Psoas muscle (tissue), 8 donors: ENCODE measurements around the gene LRRK1. TPM values are rescaled to one million over a fixed set of nuclear protein-coding genes. Genes with fewer than 3 reads are reported as not detected.

ENCODE experiments used
- ATAC-seq, 4 donors: fragments of 200-7000 bp; cut with Tn5 transposase; one replicate each; pipeline ENCODE4 v1.9.1; 2020; ENCODE audit warnings: moderate library complexity in 3 of 4, mild to moderate bottlenecking in 2 of 4
- DNase-seq, 2 donors: peaks; one replicate each; pipeline ENCODE4 v3.0.0-alpha.2; 2020
- H3K27ac ChIP-seq: fragments of 200-600 bp; one replicate; pipeline ENCODE4 v1.8.0; 2022
- H3K27me3 ChIP-seq, 3 donors: fragments of 200-600 bp in 1 of 3; one replicate each; pipeline versions ENCODE4 v1.6.1 to v1.8.0; 2013 to 2022; ENCODE audit warnings: low read length in 2 of 3, mild to moderate bottlenecking in 2 of 3, moderate library complexity in 1 of 3; ENCODE audit not compliant: insufficient read depth in 3 of 3
- H3K36me3 ChIP-seq, 2 donors: fragments of 200-600 bp in 1 of 2; one replicate each; pipeline versions ENCODE4 v1.6.1 to v1.8.0; 2013 to 2022; ENCODE audit warnings: low read depth in 1 of 2, mild to moderate bottlenecking in 1 of 2, moderate library complexity in 1 of 2; ENCODE audit not compliant: insufficient read depth in 1 of 2
- H3K4me1 ChIP-seq: fragments of 200-600 bp; one replicate; pipeline ENCODE4 v1.8.0; 2022
- H3K4me3 ChIP-seq: fragments of 200-600 bp; one replicate; pipeline ENCODE4 v1.8.0; 2022; ENCODE audit warnings: mild to moderate bottlenecking
- H3K9me3 ChIP-seq: fragments of 200-600 bp; one replicate; pipeline ENCODE4 v1.8.0; 2022
- WGBS, 3 donors: extraction: QIAGEN DNeasy Blood & Tissue Kit; methylation state at CpG; one replicate each; pipeline versions ENCODE4 v1.1.6 to v1.1.7; 2013; 5-methylcytosine and 5-hydroxymethylcytosine counted together
- intact Hi-C, 2 donors: fragments of 100-400 bp; cut with DNase I; formaldehyde crosslinking; loops; one replicate each; pipeline versions ENCODE4 v1.11.0 to v1.14.2; 2022
- polyA plus RNA-seq, 3 donors: library from polyadenylated mRNA; stranded (reverse); fragments of 200-250 nt; gene quantifications; one replicate each; pipeline ENCODE4 v1.2.3, GENCODE V29; 2013
- total RNA-seq, 4 donors: library from RNA; stranded (reverse); fragmentation: NEBNext Ultra II Directional in 2 of 4; extraction: Animal tissue kit (Norgen Biotek cat#: 25700) in 2 of 4; gene quantifications; one replicate each; pipeline versions ENCODE4 v1.2.1 to v1.2.4, GENCODE V29; 2021 to 2023
- TF ChIP-seq, protein P1 (sequence below): fragments of 200-600 bp; IDR thresholded peaks from one replicate; pipeline ENCODE4 v1.8.0; 2022; ENCODE audit warnings: antibody characterized with exemption
- donor health status: healthy with polysubstance abuse.
- donor health status: DM: no; HTN: no; CAD: no; lungs with moderate emphysema.
- donor health status: Bipolar disorder and iron deficiency.
- donor health status: healthy.
- donor health status: DM: yes; HTN: yes; CAD: no.
- donor health status: DM: no; HTN: no; CAD: no.
- donor health status: DM: no; HTN: no; CAD: no.
- donor health status: DM: yes; HTN: yes; CAD: no.

LRRK1 gene
- total and polyA plus RNA-seq, 7 donors = 0.91 to 7.6 (median 2.6) TPM

DNA sequence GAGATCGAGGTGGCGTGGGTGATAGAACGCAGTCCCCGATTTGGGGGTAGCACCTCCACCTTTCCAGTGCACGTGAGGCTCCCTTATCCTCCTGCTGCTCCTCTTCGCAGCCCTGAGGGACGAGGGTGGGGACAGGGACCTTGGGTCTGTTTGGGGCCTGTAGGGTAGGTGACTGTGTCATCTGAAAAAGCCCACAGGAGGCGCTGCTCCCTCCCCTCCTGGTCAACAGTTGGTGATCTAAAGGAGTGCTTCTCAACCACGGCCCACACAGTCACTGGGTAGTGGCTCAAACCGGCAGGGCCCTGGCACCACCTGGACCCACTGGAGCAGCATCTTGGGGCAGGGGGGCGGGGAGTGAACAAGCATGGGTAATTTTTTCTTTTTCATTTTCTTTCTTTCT, 7.1 kb downstream of the LRRK1 start:
- no peak overlapping the region for H3K27ac ChIP-seq
- intact Hi-C loops = loop anchor here in 1 of 2 donors (10.0 kb wide), 1 partner anchor 329 kb away; the partner anchor contains the start of gene CHSY1
- H3K4me3 ChIP-seq = no peak overlapping the region
- TF ChIP-seq, protein P1, sequence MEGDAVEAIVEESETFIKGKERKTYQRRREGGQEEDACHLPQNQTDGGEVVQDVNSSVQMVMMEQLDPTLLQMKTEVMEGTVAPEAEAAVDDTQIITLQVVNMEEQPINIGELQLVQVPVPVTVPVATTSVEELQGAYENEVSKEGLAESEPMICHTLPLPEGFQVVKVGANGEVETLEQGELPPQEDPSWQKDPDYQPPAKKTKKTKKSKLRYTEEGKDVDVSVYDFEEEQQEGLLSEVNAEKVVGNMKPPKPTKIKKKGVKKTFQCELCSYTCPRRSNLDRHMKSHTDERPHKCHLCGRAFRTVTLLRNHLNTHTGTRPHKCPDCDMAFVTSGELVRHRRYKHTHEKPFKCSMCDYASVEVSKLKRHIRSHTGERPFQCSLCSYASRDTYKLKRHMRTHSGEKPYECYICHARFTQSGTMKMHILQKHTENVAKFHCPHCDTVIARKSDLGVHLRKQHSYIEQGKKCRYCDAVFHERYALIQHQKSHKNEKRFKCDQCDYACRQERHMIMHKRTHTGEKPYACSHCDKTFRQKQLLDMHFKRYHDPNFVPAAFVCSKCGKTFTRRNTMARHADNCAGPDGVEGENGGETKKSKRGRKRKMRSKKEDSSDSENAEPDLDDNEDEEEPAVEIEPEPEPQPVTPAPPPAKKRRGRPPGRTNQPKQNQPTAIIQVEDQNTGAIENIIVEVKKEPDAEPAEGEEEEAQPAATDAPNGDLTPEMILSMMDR = no peak
- ATAC-seq (no peak), DNase-seq (no peak)
- no peaks in the 10 kb centered on the region for H3K27me3 ChIP-seq
- H3K36me3 ChIP-seq = peaks cover 0 to 11% of the 10 kb centered on the region in 2 donors
- no peaks in the 10 kb centered on the region for H3K9me3 ChIP-seq
- 91 to 96% (median 94%) methylated on average over 11 of the region's 11 CpGs for WGBS, 3 donors
- peaks cover 11% of the 10 kb centered on the region for H3K4me1 ChIP-seq

DNA sequence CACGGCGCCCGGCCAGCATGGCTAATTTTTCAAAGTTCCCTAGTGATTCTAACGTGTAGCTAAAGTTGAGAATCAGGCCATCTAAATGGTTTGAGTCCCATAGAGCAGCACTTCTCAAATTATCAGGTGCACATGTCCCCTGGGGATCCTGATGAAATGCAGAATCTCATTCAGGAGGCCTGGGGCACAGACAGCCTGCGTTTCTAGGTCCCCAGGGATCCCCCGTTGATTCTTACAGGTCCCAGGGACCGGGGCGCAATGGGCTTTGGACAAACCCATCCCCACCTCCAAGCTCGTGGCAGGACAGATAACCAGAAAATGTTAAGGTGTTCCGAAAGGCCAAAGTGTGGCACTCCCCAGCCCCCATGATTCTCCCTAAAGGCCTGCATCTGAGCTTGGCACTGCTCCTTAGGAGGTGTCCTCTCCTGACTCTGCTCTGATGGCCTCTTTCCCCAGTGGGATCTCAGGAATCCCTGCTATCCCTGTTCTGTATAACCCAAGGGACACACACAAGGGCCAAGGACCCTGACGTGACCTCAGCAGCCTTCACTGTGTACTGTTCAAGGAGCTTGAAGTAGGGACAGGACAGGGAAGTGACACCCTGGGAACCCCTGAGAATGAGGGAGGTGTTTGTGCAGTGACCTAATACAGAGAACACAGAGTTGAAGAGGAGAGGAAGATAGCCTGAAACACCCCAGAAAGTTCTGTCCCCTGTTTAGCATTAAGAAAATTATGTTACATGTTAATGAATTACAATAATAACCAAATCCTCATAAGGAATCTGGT, 8.0 kb downstream of the LRRK1 start:
- ATAC-seq (no peak), DNase-seq (no peak)
- Histone ChIP-seq H3K36me3 (peaks cover 0 to 11% of the 10 kb centered on the region in 2 donors), H3K27me3 (no peaks in the 10 kb centered on the region), H3K4me1 (peaks cover 10% of the 10 kb centered on the region), H3K4me3 (no peak overlapping the region), H3K9me3 (no peaks in the 10 kb centered on the region), H3K27ac (no peak overlapping the region)
- TF ChIP-seq, protein P1 = no peak
- intact Hi-C loops = loop anchor here in 1 of 2 donors (10.0 kb wide), 1 partner anchor 328 kb away; the partner anchor contains the start of gene CHSY1
- WGBS, 3 donors = 90 to 91% (median 91%) methylated on average over 11 of the region's 11 CpGs

DNA sequence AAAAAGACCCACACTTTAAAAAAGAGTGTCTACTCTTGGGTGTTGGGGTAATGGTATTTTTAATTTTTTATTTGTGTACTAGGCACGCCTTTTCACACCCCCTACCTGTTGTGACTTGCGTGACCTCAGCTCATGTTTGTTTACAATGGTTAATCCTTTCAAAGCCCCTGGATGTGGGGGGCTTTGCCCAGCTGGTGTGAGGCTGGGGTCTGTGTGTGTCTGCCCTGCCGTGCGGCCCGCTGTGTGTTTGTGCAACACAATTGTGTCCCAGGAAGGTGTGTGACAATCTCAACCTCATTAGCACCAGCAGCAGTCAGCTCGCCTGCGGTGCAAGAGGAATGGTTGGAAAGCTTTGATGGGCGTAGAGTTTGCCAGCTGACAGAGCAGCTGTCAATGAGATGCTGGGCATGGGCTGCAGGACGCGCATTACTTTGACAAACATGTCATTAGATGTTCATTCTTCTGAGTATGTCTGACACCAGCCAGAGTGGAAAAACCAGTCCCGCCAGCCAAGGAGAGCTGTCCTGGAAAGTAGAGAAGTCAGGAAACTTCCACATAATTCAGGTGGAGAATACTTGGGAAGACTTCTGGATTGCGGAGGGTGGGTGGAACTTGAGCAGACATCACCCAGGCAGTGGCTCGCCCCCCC, 9.6 kb downstream of the LRRK1 start:
- Histone ChIP-seq H3K4me3 (no peak overlapping the region), H3K4me1 (no peaks in the 10 kb centered on the region), H3K36me3 (peaks cover 0 to 11% of the 10 kb centered on the region in 2 donors), H3K9me3 (no peaks in the 10 kb centered on the region), H3K27ac (no peak overlapping the region), H3K27me3 (no peaks in the 10 kb centered on the region)
- 73 to 78% (median 75%) methylated on average over 13 of the region's 13 CpGs for WGBS, 3 donors
- intact Hi-C loops = loop anchor here in 1 of 2 donors (10.0 kb wide), 1 partner anchor 326 kb away; the partner anchor contains the start of gene CHSY1
- DNase-seq (no peak), ATAC-seq (no peak)
- TF ChIP-seq, protein P1 = no peak

DNA sequence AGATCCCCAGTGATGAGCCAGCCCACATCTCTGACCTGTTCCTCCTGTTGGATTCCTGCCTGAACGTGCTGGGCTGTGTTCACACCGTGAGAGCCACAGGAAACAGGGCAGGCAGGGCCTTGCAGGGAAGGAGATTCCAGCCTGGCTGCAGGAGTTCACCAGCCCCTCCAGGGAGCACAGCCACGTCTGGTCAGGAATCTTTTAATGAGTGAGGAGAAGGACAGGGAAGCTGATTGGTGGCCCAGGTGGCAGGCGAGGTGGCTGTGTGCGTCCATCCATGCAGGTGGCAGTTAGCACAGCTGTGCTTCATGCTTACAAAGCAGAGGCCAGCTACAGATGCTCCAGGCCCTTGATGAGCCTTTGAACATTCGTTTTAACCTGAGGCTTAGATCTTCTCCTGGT, 10.5 kb downstream of the LRRK1 start:
- TF ChIP-seq, protein P1 = no peak
- H3K4me3 ChIP-seq = no peak overlapping the region
- no peak overlapping the region for H3K27ac ChIP-seq
- H3K9me3 ChIP-seq = no peaks in the 10 kb centered on the region
- no peaks in the 10 kb centered on the region for H3K27me3 ChIP-seq
- intact Hi-C loops = loop anchor here in 1 of 2 donors (10.0 kb wide), 1 partner anchor 325 kb away; the partner anchor contains the start of gene CHSY1
- no peaks in the 10 kb centered on the region for H3K4me1 ChIP-seq
- ATAC-seq (no peak), DNase-seq (no peak)
- H3K36me3 ChIP-seq = peaks cover 0 to 11% of the 10 kb centered on the region in 2 donors
- WGBS, 3 donors = 49 to 61% (median 56%) methylated on average over 6 of the region's 6 CpGs
